GM21360 (cell line): Measurements from ENCODE around the gene CBX2.

Source experiments
- ATAC-seq: cut with Tn5 transposase; IDR thresholded peaks from one replicate; pipeline ENCODE4 v1.9.1; 2021; ENCODE audit warnings: mild to moderate bottlenecking, moderate library complexity; ENCODE audit not compliant: unreplicated experiment

Gene CBX2

DNA sequence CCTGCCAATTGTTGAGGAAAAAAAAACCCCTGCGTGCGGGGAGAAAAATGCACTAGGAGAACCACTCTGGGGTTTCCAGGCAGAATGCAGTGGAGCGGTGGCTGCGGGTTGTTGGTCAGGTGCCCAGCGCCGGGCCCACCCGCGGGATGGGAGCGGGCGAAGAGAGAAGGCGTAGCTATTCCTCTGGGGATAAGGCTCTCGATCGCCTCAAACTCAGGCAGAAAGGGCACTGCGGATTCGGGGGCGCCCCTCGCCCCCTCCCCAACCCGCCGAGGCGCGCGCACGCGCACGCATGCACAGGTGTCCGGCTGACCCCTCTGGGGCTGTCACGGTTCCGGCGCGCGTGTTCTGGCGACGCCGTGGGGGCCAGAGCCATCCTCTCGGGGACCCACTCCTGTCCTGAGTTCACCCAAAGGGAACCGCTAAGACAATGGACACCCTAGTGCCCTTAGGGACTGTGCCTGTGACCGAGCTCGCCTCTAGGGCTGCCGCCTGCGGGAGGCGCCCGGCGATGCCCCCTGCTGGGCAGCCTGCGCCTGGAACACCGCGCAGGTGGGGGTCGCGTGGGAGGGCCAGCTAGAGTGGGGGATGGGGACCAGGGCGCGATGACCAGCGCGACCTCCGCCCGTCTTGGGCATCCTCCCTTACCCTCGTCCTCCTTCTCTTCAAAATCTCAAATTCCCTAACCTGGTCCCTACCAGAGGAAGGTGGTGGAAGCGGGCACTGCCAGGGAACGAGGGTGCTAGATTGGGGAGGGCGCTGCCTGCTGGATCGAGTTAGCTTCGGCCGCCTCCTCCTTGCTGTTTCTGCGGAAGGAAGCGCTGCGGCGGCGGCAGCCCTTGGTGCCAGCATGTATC lies 33.3 kb downstream of the CBX2 start:
- ATAC-seq: no peak

DNA sequence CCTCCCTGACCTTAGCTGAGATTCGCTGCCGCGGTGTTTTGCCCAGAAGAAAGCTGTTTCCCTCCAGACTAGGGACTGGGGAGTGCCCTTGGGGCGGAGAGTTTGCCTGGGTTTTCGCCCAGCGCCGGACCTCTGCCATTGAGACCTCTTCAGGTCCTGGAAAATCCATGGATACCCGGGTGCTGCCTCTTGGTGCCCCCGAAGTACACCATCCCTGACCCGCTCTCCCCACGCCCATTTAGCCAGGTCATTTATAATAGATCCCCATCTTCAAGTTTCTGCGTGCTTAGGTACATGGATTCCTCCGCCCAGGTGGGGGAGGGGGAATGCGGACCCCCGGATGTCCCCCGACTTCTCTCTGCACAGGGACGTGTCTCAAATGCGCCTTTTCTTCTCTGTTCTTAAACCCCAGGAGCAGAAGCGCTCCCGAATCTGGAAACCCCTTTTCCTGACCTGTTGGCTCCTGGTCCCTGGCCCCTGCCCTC lies 34.0 kb downstream of the CBX2 start:
- no peak for ATAC-seq

DNA sequence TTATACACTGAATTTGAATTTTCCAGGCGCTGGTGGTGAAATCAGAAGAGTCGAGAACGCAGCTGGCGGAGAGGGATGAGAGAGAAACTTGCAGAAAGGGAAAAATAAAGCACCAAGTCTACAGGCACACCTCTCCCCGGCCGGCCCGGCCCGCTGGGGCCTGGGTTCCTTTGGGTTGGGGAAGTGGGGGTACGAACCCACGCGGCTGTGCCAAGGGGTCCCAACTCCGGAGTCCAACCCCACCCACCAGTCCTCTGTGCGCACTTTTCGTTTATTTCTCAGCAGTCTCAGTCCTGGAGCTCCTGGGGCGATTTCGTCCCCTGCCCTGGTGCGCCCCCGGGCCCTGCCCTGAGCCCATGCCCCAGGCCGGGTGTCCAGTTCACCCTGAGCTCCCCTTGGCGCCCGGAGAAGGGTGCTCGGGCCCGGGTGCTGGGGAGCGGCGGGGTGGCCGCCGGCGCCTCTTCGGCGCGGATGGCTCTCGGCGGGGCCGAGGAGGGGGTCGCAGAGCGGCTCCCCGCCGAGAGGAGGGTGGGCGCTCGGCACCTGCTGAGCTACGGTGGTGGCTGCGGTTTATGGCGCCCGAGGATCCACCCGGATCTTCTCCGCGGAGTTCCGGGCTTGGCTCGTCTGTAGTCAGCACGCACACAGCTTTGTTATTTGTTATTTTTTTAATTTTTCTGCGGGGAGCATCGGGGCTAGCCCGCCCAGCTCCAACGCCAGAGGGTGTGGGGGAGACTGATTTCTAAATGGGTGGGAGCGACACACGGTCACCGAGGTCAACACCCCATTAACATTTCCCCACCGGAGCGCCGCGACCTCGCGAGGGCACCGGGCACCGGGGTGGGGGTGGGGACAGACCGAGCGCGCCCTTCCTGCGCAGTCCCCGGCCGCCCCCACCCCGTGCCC lies 34.7 kb downstream of the CBX2 start:
- no peak for ATAC-seq

DNA sequence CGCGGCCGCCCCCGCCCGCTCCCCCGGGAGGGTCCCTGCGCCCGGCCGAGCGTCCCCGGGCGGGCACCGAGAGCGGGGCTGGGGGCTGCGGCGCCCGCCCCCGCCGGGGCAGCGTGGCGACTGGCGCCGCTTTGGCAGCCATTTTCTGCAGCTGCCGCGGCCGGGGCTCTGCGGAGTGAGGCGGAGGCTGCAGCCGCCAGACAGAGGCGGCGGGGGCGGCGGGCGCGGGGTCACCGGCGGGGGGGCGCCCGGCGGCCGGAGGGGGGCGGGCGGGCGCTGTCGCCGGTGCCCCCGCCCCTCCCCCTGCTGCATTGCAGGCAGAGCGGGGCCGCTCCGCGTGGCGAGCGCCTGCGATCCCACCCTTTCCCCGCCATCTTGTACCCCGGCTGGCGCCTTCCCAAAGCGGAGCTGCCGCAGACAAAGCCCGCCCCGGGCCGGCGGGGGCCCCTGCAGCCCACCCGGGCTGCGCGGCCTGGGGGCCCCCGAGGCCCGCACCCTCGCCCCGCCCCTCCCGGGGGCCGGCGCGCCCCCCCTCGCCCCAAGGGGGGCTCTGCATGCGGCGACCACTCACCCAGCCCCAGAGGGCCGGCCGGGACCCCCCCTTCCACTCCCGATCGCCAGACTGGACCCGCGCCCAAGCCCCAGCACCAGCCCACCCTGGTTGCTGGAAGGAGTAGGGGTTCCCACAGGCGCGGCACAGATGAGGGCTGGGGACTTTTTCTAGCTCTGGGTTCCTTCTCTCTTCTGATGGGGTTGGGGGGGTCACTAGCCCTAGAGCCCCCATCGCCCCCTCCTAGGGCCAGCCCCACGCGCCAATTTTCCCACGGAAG lies 35.6 kb downstream of the CBX2 start:
- ATAC-seq: no peak

DNA sequence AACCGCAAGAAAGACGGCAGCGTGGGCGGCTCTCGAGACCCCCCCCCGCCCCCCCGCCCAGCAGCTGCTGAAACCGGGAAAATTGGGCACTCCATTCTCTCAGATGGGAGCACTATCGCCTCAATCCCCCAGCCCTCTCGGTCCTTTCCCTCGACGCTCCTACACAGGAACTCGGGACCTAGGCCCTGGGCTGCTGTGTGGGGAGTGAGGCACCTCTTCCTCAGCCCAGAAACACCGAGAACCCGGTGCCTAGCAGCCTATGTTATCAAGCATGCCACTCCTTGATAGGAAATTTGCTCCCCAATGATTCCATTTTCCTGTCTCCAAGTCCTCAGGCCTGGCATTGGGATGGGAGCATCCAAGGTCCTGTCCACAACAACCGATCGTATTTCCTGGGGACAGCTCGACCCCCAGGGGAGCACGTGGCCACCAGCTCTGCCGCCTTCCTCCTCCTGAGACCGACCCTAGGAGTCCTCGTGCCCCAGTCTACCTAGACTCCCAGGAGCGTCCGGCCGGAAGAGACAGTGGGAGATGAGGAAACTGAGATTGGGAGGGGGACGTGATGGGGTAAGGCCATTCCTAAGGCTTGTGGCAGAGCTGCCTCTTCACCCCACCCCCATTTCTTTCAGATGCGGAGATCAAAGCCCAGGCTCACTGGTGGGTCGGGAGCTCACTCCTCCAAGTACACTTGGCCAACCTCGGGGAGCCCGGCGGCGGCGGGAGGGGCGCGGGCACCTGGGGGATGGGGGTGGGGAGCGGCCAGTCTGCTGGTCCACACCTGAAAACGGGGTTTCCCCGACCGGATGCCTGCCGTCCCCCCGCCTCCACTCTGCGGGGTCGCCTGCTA lies 36.4 kb downstream of the CBX2 start:
- ATAC-seq: no peak

DNA sequence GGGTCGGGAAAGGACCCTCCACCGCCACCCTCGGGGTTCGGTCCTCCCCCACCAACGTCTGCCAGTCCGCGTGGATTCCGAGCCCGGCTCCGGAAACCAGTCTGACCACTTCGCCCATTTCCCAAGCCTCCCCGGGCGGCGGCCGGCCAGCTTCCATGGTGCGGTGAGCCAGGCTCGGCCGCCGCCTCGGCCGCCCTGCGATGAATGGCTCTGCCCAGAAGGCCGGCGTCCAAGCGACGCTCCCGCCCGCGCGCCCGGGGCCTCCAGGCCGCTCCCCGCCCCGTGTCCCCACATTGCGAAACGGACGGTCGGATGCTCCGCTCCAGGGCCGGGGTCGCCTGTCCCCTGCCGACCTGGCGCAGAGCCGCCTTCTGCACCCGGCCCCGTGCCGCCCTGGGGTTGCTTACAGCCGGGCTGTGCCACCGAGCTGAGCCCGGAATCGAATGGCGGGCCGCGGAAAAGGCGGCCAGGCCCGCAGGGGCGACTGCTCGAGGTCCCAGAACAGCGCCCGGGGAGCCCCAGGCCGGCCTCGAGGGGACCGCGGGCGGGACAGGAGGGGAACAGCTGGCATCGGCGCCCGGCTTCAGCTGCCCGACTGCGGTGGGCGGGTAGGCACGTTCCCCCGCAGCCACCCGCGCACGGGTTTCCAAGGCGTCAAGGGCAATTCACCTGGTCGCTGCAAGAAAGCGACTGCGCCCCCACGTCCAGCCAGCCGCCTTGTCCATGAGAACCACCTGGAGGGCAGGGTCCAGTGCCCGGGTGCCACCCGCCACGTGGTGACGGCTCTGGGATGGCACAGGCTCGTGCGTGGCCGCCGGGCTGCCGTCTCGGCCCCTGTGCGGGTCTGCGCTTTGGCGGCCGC lies 37.3 kb downstream of the CBX2 start:
- no peak for ATAC-seq

DNA sequence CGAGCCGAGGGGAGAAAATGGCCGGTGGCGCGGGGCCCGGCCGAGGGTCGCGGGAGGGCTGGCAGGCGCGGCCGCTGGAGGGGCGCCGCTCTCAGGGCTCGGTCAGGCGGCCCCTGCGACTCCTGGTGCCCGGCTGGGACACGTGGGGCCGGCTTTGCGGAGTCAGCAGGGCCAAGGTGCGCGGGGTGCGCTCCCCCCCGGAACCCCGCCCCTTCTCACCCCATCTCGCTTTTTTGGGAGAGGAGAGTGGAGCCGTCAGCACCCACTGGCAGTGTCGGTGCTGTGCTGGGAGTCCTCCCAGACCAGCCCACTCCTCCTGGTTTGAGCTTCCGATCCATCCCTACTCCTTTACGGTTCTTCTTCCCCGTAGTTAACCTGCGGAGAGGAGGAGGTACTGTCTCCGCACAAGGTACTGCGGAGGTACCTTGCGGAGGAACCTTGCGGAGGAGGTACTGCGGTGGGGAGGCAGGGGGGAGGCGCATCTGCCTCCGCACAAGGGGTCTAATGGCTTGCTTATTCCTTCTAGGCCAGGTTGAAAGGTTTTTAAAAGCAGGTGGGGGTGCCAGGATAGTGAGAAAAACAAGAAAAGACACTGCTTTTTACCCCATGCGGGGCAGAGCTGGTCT lies 38.0 kb downstream of the CBX2 start:
- ATAC-seq: no peak

DNA sequence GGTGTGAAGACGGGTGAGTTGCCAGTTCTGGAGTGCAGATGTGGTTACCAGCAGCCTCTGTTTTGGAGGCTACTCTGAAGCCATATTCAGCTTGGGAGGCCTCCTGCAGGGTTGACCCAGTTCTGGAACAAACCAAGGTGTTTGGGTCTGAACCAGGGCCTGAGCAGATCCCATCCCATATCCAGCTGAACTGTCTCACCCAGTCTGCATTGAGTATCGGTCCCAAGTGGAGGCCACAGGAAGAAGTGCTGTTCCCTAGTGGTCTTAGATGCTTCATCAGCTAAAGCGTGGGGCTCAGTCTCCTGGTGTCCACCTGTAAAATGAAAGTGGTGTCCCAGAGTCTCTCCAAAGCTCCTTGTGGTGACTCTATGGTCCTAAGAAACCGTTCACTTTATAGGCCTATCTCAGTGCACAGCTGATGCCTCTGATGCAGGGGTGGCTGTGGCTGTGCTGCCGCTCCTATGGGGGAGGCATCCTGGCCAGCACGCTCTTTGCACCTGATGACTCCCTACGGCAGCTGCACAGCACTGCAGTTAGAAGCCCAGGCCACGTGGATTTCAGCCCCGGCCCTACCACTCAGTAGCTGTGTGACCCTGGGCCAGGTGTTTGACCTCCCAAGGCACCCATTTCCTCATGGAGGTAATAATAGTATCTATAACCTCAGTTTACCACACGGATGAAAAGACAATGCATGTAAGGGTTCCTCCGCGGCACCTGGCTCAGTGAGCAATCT lies 40.2 kb downstream of the CBX2 start:
- no peak for ATAC-seq

DNA sequence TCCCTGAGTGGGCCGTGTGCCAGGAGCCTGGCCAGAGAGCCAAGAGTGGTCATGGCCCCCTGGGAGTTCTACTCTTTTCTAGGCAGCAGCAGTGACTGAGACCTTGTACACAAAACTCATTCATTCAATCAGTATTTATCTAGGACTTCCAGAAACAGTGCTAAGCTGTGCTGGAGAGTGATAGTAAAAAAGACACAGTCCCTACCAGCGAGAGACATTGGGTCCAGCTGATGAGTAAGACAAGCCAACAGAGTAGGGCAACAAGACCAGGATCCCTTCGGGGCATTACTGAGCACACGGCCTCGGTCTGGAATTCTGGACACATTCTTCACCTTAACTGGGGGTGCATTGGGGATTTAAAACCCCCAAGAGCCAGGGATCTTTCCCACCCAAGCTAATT lies 41.1 kb downstream of the CBX2 start:
- ATAC-seq: no peak

DNA sequence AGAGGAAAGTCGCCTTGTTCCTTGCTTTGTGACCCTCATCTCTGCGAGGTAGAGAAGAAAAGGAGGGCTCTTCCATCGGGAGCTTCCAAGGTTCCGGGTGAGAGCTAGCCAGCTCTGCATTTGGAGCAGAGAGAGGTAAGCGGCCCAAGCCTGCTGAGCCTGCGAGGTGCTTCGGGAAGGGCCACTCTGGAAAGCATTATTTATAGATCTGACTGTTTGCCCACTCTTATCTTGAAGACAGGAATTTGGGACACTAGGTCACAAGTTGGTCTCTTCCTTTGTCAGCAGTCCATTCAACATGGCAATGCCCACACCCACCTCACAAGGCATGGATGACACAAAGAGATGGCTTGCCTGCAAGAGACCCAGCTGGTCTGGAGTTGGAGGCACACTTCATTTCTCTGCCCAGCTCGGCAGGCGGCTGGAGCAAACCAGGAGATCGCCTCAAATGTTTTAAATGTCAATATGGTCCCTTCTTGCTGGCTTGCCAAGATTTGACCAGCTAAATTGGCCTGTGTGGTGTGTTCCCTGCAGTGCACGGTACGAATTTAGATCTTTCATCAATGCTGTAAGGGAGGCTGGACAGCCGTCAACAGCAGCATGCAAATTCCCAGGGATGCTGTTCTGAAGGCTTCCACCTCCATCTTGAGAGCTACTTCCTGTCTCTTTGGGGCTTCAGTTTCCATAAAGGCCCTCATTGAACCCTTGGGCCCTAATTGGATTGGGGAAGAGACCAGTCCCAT lies 41.8 kb downstream of the CBX2 start:
- no peak for ATAC-seq

DNA sequence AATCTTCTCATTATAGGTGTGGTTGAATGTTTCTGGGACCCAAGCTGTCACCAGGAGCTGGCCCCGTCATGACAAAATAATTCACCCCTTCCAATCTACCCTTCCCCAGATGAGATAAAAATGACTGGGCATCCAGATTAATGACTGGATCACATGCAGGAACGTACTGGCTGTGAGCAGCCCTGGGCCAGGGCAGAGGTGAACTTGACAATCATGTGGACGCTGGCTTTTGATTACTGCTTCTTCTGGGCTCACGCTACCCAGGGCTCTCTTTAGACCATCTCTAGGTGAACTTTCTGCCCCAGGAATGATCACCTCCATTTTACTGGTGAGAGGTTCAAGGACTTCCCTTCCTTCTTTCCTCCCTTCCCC lies 43.0 kb downstream of the CBX2 start:
- no peak for ATAC-seq

DNA sequence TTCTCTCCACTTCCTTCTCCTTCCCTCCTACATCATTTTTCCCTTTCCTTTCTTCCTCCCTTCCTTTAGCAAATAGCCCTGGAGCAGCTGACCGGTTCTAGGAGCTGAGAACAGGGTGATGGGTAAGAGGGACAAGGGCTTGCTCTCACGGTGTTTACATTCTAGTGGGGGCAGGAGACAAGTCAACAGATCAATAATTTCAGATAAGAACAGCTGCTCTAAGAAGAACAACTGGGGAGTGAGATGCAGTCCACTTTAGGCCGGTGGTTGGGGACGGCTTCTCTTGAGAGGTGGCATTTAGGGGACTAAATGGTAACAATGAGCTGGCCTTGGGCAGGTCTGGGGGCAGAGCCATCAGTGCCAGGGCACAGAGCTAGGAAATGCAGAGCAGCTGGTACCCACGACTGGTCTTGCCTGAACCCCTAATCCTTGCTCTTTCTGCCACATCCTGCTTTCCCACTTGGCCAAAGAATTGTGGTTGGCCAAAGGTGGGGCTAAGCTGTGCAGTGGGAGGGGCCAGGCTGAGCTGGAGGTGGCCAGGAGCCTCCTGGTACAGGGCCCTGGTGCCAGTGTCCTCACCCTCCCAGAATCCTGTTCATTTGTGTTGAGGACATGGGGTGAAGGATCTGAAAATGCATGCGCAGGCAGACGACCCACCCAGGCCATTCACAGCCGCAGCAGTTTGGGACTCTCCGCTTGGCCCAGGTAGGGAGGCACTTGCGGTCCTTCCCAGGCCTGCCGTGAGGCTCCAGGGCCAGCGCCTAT lies 43.6 kb downstream of the CBX2 start:
- ATAC-seq: no peak

DNA sequence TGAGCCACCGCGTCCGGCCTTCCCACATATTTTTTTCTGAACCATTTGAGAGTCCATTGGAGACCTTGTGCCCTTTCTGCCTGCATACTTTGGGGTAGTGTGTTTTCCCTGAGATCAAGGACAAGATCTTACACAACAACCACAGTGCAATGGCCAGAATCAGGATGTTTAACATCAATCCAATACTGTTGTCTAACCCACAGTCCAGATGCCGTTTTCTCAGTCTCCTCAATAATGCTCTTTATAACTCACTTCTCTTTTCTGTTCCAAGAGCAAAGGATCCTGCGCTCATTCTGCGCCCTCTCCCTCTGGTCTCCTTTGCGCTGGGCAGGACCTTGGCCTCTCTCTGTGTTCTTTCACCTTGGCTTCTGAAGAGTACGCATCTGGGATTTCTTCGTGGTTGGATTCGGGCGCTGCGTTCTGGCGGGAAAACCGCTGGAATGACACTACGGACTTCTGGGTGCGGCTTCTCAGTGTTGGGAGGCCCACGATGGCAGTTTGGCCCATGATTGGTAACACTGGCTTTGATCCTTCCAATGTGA lies 44.7 kb downstream of the CBX2 start:
- ATAC-seq: no peak

DNA sequence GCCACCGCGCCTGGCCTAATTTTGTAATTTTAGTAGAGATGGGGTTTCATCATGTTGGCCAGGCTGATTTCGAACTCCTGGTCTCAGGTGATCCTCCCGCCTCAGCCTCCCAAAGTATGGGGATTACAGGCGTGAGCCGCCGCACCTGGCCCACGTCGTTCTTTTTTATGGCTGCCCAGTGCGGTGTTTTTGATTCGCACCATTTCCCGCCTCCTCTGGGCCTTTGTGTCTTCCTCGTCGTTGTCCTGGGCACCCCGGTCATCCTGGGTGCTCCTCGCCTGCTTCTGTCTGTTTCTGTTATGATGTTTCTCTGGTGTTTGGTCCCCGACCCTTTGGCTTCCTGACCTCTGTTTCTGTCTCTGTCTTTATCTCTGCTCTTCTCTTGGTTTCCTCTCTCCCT lies 46.3 kb downstream of the CBX2 start:
- no peak for ATAC-seq

DNA sequence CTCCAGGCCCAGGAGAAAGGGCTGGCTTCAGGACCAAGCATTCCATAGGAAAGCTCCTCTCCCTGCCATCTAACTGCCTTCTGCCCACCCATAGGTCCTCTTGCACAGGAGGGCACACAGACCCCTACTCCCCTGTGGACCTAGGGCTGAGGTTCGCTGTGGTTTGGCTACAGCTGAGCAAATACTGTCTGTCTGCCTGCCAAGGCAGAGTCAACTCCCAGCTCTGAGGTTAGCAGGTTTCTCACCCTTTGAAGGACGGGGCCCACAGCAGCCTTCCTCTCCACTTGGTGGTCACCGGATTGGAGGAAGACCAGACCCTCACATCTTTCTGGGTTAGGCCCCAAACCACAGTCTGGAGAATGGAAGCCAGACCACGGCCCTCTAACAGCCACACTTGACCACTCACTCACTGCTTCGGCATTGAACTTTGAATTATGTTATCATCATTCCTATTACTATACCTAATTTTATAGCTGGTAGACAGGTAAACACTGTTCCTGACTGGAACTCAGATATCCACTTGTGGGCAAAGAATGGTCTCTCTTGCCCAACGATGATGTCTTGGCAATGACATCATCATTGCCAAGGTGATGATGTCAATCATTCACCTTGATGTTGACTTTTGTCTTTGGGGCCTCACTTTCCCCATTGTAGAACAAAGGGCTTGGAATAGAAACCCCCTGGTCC lies 47.1 kb downstream of the CBX2 start:
- no peak for ATAC-seq

DNA sequence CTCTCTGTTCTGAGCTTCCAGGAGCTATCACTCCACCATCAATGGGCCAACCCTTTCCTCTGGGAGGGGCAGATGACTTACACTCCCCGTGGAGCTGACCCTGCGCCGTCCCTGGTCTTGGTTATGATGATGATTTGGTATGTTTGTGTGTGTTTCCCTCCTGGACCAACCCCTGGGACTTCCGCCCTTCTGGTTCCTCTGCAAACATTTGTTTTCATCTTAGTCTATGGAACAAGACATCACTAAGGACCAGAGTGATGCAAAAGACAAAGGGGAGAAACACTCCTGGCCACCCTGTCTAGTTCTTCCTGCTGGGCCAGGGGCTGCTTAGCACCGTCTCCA lies 47.6 kb downstream of the CBX2 start:
- no peak for ATAC-seq
